Measurements from ENCODE around the gene MAP3K12. TPM values are rescaled to one million over a fixed set of nuclear protein-coding genes. Genes with fewer than 3 reads are reported as not detected.

MAP3K12 gene
- total RNA-seq, 1 donor from 2014 or later = 4.8 TPM

DNA sequence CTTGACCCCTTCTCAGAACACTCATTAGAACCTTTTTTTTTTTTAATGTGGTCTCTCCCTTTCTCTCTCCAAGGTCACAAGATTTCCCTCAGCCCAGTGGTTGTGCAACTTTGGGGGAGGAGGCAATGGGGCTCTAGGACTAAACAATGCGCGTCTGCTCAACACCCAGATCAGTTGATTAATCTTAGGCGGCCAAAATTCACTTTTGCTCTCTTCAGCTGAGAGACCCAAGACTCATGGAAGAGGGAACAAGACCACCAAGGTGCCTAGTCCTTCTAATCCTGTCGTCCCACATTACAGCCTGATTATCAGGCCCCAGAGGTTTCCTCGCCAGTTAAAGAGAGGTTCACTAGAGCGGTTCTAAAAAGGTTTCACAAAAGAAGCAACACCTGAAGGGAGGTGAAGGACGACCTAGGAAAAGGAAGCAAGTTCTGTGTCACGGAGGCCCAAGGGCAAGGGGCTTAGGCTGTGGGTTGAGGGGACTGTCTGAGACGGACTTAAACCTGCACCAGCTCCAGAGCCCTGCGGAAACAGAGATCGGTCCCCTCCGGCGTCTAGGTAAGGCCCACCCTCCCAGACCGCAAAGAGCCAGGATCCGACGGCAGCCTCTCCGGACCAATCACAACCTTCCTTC is 1.0 kb upstream of the MAP3K12 start:
- peaks cover 13% of the 10 kb centered on the region for H3K36me3 ChIP-seq
- DNase-seq = peak; percentile 52
- H3K27ac ChIP-seq (replicated peaks) = peak overlapping the region; percentile 99
- no peaks in the 10 kb centered on the region for H3K9me3 ChIP-seq (replicated peaks)
- H3K27me3 ChIP-seq (ENCODE audit: low read depth) = no peaks in the 10 kb centered on the region
- intact Hi-C loops (cut with micrococcal nuclease) = no loop called here
- TF ChIP-seq, protein P1, sequence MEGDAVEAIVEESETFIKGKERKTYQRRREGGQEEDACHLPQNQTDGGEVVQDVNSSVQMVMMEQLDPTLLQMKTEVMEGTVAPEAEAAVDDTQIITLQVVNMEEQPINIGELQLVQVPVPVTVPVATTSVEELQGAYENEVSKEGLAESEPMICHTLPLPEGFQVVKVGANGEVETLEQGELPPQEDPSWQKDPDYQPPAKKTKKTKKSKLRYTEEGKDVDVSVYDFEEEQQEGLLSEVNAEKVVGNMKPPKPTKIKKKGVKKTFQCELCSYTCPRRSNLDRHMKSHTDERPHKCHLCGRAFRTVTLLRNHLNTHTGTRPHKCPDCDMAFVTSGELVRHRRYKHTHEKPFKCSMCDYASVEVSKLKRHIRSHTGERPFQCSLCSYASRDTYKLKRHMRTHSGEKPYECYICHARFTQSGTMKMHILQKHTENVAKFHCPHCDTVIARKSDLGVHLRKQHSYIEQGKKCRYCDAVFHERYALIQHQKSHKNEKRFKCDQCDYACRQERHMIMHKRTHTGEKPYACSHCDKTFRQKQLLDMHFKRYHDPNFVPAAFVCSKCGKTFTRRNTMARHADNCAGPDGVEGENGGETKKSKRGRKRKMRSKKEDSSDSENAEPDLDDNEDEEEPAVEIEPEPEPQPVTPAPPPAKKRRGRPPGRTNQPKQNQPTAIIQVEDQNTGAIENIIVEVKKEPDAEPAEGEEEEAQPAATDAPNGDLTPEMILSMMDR (IDR thresholded peaks at IDR 0.05; ENCODE audit: borderline replicate concordance) = no peak
- peaks cover 63% of the 10 kb centered on the region for H3K4me1 ChIP-seq
- H3K4me3 ChIP-seq = peak overlapping the region; percentile 80

DNA sequence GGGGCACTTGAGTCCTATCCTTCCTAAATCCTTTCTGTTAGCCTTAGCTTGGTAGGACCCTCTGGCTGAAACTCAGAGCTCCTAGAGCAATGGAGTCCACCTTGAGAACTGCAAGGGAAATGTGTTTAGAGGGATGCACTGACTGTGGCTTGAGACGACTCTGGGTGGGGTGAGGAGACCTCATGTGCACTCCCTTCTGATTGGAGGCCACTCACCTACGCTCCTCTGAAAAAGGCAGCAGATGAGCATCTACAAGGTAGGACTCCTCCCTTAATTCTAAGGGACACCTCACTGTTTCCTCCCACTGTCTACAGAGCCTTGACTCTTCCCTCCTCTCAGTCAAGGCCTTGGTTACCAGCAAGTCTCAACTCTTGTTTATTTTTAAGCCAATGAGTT is 1.0 kb downstream of the MAP3K12 start:
- intact Hi-C loops (cut with micrococcal nuclease) = no loop called here
- TF ChIP-seq, protein P1 (IDR thresholded peaks at IDR 0.05; ENCODE audit: borderline replicate concordance) = no peak
- no peaks in the 10 kb centered on the region for H3K9me3 ChIP-seq (replicated peaks)
- no peaks in the 10 kb centered on the region for H3K27me3 ChIP-seq (ENCODE audit: low read depth)
- peak overlapping the region; percentile 51 for H3K27ac ChIP-seq (replicated peaks)
- H3K4me3 ChIP-seq = peak overlapping the region; percentile 80
- H3K4me1 ChIP-seq = peaks cover 69% of the 10 kb centered on the region
- DNase-seq = no peak
- H3K36me3 ChIP-seq = no peaks in the 10 kb centered on the region

DNA sequence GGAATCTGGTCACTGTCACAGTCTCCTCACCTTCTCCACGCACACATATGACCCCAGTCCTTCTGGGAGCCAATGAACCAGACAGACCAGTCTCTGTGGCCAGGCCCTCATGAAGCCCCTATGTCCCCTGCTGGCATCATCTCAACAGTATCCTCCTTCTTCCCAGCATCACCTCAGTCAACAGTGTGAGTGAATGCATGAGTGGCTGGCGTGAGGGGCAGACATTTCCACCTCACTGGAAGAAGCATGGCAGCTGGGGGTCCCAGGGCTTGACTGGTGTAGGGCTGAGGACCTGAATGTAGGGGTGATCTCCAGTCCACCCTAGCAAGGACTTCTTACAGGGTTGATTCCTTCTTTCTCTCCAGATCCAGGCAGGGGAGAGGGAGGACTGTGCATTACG is 1.8 kb downstream of the MAP3K12 start:
- no peak for DNase-seq
- peak overlapping the region; percentile 51 for H3K27ac ChIP-seq (replicated peaks)
- peaks cover 69% of the 10 kb centered on the region for H3K4me1 ChIP-seq
- no peaks in the 10 kb centered on the region for H3K36me3 ChIP-seq
- TF ChIP-seq, protein P1 (IDR thresholded peaks at IDR 0.05; ENCODE audit: borderline replicate concordance) = no peak
- no peaks in the 10 kb centered on the region for H3K9me3 ChIP-seq (replicated peaks)
- intact Hi-C loops (cut with micrococcal nuclease) = no loop called here
- H3K4me3 ChIP-seq = no peak overlapping the region
- H3K27me3 ChIP-seq (ENCODE audit: low read depth) = no peaks in the 10 kb centered on the region

DNA sequence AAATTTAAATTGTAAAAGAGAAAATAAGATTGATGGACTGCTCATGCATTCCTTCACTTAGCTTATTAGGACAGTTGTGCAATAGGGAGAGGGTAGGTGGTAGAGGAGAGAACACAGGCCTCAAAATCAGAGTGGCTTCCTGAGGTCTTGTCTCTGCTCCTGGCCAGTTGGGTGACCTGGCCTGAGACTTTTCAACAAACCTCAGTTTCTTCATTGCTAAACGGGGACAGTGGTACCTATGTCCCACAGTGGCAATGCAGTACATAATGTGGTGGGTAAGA is 2.6 kb downstream of the MAP3K12 start:
- Histone ChIP-seq H3K4me1 (peaks cover 69% of the 10 kb centered on the region), H3K27ac (replicated peaks) (peak overlapping the region; percentile 51), H3K36me3 (no peaks in the 10 kb centered on the region), H3K9me3 (replicated peaks) (no peaks in the 10 kb centered on the region), H3K27me3 (ENCODE audit: low read depth) (no peaks in the 10 kb centered on the region), H3K4me3 (peak overlapping the region; percentile 6)
- intact Hi-C loops (cut with micrococcal nuclease) = no loop called here
- no peak for DNase-seq
- TF ChIP-seq, protein P1 (IDR thresholded peaks at IDR 0.05; ENCODE audit: borderline replicate concordance) = no peak

DNA sequence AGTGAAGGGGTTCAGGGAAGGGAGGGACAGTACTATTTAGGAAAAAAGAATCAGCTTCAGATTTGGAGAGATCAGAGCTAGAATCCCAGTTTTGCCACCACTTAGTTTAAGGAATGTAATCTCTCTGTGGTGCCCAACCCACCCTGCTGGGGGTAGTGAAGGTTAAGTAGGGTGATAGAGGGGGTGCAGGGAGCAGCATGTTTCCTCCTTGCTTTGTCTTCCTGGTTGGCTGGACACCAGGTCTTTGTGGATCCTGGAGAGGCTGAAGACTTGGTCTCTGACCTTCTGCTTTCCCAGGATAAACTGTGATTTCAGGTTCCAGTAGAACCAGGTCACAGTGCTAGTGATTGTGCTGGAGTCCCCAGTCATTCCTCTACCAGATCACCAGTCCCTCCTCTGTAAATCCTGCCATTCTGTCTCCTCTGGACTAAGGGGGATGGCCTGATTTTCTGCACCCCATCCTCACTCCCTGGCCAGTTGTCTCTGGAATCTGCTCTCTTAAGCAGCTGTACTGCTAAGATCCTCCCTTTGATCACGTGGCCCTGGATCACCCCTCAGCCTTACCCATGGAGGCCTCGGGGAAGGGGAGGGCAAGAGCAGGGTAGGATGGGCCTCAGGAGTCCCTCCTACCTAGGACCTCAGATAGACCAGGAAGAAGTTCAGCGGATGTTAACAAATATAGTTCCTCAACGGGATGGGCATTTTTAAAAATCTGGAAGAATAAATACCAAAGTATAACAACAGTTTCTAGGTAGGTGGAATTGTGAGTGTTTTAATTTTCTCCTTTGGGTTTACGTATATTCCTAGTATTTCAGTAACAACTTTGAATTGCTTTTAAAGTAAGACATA is 3.1 kb downstream of the MAP3K12 start:
- TF ChIP-seq, protein P1 (IDR thresholded peaks at IDR 0.05; ENCODE audit: borderline replicate concordance) = no peak
- Histone ChIP-seq H3K27me3 (ENCODE audit: low read depth) (no peaks in the 10 kb centered on the region), H3K4me1 (peaks cover 63% of the 10 kb centered on the region), H3K36me3 (no peaks in the 10 kb centered on the region), H3K9me3 (replicated peaks) (no peaks in the 10 kb centered on the region), H3K27ac (replicated peaks) (peak overlapping the region; percentile 51), H3K4me3 (peak overlapping the region; percentile 6)
- intact Hi-C loops (cut with micrococcal nuclease) = no loop called here
- no peak for DNase-seq
